Stomach (tissue), 9 donors: ENCODE results near the gene PIEZO2. TPM values are rescaled to one million over a fixed set of nuclear protein-coding genes. Genes with fewer than 3 reads are reported as not detected.

Source experiments
- DNase-seq, 2 donors: peaks; one replicate each; pipeline versions ENCODE4 v3.0.0 to v3.0.0-alpha.2; 2013 to 2019
- H3K27ac ChIP-seq, 5 donors: fragments of 200-600 bp in 4 of 5; sonication (generic) in 4 of 5; one replicate each; pipeline ENCODE4 v1.5.1; 2013 to 2019; ENCODE audit warnings: mild to moderate bottlenecking in 1 of 5, moderate library complexity in 1 of 5
- H3K27me3 ChIP-seq, 3 donors: fragments of 200-600 bp; sonication (generic); one replicate each; pipeline ENCODE4 v1.5.1; 2017 to 2019; ENCODE audit warnings: mixed run types in 1 of 3
- H3K36me3 ChIP-seq, 4 donors: fragments of 200-600 bp; sonication (generic); 1 replicate in 3 of 4; 2 replicates in 1 of 4; pipeline ENCODE4 v1.5.1; 2016 to 2019
- H3K4me1 ChIP-seq, 4 donors: fragments of 200-600 bp; sonication (generic); one replicate each; pipeline ENCODE4 v1.5.1; 2016 to 2019
- H3K4me3 ChIP-seq, 4 donors: fragments of 200-600 bp; sonication (generic) in 3 of 4; one replicate each; pipeline ENCODE4 v1.5.1; 2016 to 2019; ENCODE audit warnings: mild to moderate bottlenecking in 1 of 4
- H3K9me3 ChIP-seq, 4 donors: fragments of 200-600 bp; sonication (generic); one replicate each; pipeline ENCODE4 v1.5.1; 2016 to 2019
- EP300 ChIP-seq: sonication (generic); formaldehyde crosslinking; IDR thresholded peaks from one replicate; pipeline ENCODE4 v1.6.1; 2017; ENCODE audit warnings: antibody characterized with exemption
- POLR2A ChIP-seq, 4 donors: fragments of 450-650 bp; IDR thresholded peaks; one replicate each; pipeline ENCODE4 v1.6.1; 2016; ENCODE audit warnings: antibody characterized with exemption in 4 of 4, control low read depth in 2 of 4, mild to moderate bottlenecking in 1 of 4, moderate library complexity in 1 of 4
- POLR2AphosphoS5 ChIP-seq, 3 donors: sonication (generic); formaldehyde crosslinking; IDR thresholded peaks; one replicate each; pipeline ENCODE4 v1.6.1; 2016; ENCODE audit warnings: antibody characterized with exemption in 3 of 3
- WGBS, 5 donors: extraction: QIAGEN DNeasy Blood & Tissue Kit in 3 of 5; methylation state at CpG; one replicate each; pipeline versions ENCODE4 v1.1.5 to v1.1.7; 2013 to 2018; 5-methylcytosine and 5-hydroxymethylcytosine counted together
- intact Hi-C: fragments of 100-400 bp; cut with DNase I; formaldehyde crosslinking; loops from one replicate; pipeline ENCODE4 v1.15.1; 2023; ENCODE audit warnings: low total_unique reads
- polyA plus RNA-seq, 3 donors: library from polyadenylated mRNA; stranded (reverse); fragments of 200-250 nt; gene quantifications; one replicate each; pipeline ENCODE4 v1.2.3, GENCODE V29; 2013
- total RNA-seq, 5 donors: library from RNA; depleted of rRNA; stranded (reverse); fragments of >200 nt; gene quantifications; one replicate each; pipeline versions ENCODE4 v1.1.0 to v1.2.3, GENCODE V29; 2014 to 2016
- TF ChIP-seq, protein P1 (sequence below), 7 experiments: fragments of 450-650 bp in 4 of 7; fragments of 200-600 bp in 3 of 7; sonication (generic) in 3 of 7; IDR thresholded peaks; one replicate each; pipeline ENCODE4 v1.5.1; 2016 to 2019; ENCODE audit warnings: antibody characterized with exemption in 7 of 7, control low read depth in 2 of 7, mild to moderate bottlenecking in 1 of 7
- donor health status: healthy with polysubstance abuse.
- donor health status: Bipolar disorder and iron deficiency.
- donor health status: healthy.

PIEZO2 gene
- total and polyA plus RNA-seq, 8 donors: 0.30 to 45.3 (median 2.5) TPM

DNA sequence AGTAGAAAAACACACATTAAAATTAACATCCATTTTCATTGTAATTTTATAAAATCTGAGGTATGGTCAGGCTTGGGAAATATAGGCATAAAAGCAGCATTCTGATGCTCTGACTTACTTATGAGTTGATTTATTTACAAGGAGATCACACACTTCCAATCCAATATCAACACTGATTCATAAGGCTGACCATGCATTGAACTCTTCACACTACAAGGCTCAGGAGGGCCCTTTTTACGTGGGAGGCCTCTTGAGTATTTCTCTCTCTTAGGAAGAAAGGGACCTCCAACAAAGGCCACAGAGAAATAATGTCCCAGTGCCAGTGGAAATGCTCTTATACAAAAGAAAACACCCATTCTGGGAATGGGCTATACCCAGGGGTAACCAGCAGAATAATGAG lies 400.7 kb downstream of the PIEZO2 start:
- Histone ChIP-seq H3K36me3 (no peaks in the 10 kb centered on the region), H3K27me3 (no peaks in the 10 kb centered on the region), H3K9me3 (no peaks in the 10 kb centered on the region), H3K4me1 (no peaks in the 10 kb centered on the region), H3K4me3 (no peak overlapping the region), H3K27ac (no peak overlapping the region)
- intact Hi-C loops: no loop called here
- TF ChIP-seq, protein P1, sequence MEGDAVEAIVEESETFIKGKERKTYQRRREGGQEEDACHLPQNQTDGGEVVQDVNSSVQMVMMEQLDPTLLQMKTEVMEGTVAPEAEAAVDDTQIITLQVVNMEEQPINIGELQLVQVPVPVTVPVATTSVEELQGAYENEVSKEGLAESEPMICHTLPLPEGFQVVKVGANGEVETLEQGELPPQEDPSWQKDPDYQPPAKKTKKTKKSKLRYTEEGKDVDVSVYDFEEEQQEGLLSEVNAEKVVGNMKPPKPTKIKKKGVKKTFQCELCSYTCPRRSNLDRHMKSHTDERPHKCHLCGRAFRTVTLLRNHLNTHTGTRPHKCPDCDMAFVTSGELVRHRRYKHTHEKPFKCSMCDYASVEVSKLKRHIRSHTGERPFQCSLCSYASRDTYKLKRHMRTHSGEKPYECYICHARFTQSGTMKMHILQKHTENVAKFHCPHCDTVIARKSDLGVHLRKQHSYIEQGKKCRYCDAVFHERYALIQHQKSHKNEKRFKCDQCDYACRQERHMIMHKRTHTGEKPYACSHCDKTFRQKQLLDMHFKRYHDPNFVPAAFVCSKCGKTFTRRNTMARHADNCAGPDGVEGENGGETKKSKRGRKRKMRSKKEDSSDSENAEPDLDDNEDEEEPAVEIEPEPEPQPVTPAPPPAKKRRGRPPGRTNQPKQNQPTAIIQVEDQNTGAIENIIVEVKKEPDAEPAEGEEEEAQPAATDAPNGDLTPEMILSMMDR (IDR thresholded peaks at IDR 0.05): no peak
- TF ChIP-seq EP300: no peak
- no peak for TF ChIP-seq POLR2AphosphoS5 (IDR thresholded peaks at IDR 0.05)
- no peak for TF ChIP-seq POLR2A (IDR thresholded peaks at IDR 0.05)
- DNase-seq: no peak
- WGBS, 5 donors: 53 to 79% (median 67%) methylated on average over 1 of the region's 1 CpG

DNA sequence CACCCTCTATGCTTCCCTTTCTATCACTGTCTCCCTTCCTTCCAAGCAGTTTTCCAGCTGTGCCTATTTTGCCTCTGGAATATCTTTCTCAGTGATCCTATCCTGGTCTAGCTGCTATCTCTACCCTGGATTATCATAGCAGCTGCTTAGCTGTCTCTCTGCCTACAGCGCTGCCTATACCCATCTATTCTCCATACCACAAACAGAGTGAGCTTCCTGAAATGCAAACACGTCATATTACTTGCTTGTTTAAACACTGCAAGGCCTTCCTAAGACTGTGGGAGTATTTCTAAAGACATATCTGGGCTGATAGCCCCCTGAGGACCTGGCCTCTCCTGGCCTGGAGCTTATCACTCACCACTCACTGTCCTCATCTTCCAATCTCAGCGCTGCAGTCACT lies 403.4 kb downstream of the PIEZO2 start:
- intact Hi-C loops: no loop called here
- Histone ChIP-seq H3K27me3 (no peaks in the 10 kb centered on the region), H3K4me1 (no peaks in the 10 kb centered on the region), H3K4me3 (no peak overlapping the region), H3K36me3 (no peaks in the 10 kb centered on the region), H3K9me3 (no peaks in the 10 kb centered on the region), H3K27ac (no peak overlapping the region)
- no peak for DNase-seq
- 67 to 84% (median 80%) methylated on average over 3 of the region's 3 CpGs for WGBS, 5 donors
- TF ChIP-seq EP300: no peak
- TF ChIP-seq POLR2AphosphoS5 (IDR thresholded peaks at IDR 0.05): no peak
- TF ChIP-seq, protein P1 (IDR thresholded peaks at IDR 0.05): no peak
- TF ChIP-seq POLR2A (IDR thresholded peaks at IDR 0.05): no peak

DNA sequence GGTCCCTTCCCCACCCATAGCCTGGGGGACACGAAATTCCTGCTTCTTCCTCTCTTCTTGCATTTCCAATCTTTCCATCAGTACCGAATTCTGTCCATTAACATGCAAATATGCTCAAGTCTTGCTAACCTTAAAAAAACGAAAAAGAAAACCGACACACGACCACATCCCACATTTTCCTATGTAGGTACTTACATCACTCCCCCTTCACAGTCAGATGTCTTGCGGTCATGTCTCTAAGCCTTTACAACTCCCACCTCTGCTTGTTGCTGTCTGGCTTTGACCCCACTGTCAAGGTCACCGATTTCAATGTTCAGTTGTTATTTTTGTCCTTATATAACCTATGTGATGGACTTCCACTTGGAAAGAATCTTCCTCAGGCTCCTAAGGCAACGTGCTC lies 404.1 kb downstream of the PIEZO2 start:
- TF ChIP-seq EP300 (no peak), POLR2A (IDR thresholded peaks at IDR 0.05) (no peak)
- TF ChIP-seq, protein P1 (IDR thresholded peaks at IDR 0.05): no peak
- Histone ChIP-seq H3K9me3 (no peaks in the 10 kb centered on the region), H3K36me3 (no peaks in the 10 kb centered on the region), H3K27me3 (no peaks in the 10 kb centered on the region), H3K4me3 (no peak overlapping the region), H3K27ac (no peak overlapping the region), H3K4me1 (no peaks in the 10 kb centered on the region)
- DNase-seq: no peak
- 76 to 83% (median 76%) methylated on average over 8 of the region's 8 CpGs for WGBS, 5 donors
- intact Hi-C loops: no loop called here

DNA sequence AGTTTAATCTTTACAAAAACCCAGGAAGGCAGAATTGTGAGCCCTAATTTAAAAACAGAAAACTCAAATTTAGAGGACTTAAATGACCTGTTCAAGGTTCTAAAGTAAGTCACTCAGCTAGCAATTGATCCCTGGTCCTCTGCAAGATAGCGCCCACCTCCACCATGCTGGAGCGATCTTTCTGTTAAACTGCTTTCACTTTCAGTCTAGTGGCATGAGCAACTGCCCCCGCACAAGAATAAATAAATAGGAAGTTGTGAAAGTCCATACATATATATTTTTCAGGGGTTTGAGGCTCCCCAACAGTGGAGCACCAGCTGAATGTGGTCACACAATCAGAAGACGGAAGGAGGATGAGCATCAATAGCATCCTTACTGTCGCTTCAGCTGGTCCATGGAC lies 405.6 kb downstream of the PIEZO2 start:
- 74 to 79% (median 78%) methylated on average over 5 of the region's 5 CpGs for WGBS, 5 donors
- Histone ChIP-seq H3K36me3 (no peaks in the 10 kb centered on the region), H3K9me3 (no peaks in the 10 kb centered on the region), H3K27ac (no peak overlapping the region), H3K4me1 (no peaks in the 10 kb centered on the region), H3K27me3 (no peaks in the 10 kb centered on the region), H3K4me3 (no peak overlapping the region)
- TF ChIP-seq EP300 (no peak), POLR2AphosphoS5 (IDR thresholded peaks at IDR 0.05) (no peak), POLR2A (IDR thresholded peaks at IDR 0.05) (no peak)
- TF ChIP-seq, protein P1 (IDR thresholded peaks at IDR 0.05): no peak
- intact Hi-C loops: no loop called here
- no peak for DNase-seq
